ENCODE data around the gene TIMD4. TPM values are rescaled to one million over a fixed set of nuclear protein-coding genes. Genes with fewer than 3 reads are reported as not detected.

The TIMD4 gene
- total RNA-seq, 6 experiments from 2014 or later = 0.31 to 16.3 (median 4.8) TPM

GRCh38 chr5:156918311-156918845 lies 44.6 kb downstream of the TIMD4 start:
- TF ChIP-seq CTCF (IDR thresholded peaks at IDR 0.05) (no peak), POLR2A (IDR thresholded peaks at IDR 0.05) (no peak)
- H3K4me3 ChIP-seq = no peak overlapping the region
- ATAC-seq = no peak
- no peaks in the 10 kb centered on the region for H3K36me3 ChIP-seq
- no peak overlapping the region for H3K27ac ChIP-seq
- H3K27me3 ChIP-seq = no peaks in the 10 kb centered on the region
- 77% methylated on average over 8 of the region's 8 CpGs for WGBS (ENCODE audit: insufficient coverage, low coverage, low lambda C conversion rate, missing lambda C conversion rate)
- no peaks in the 10 kb centered on the region for H3K4me1 ChIP-seq
- intact Hi-C loops (cut with DNase I) = no loop called here
- DNase-seq = no peak
- H3K9me3 ChIP-seq = no peaks in the 10 kb centered on the region

- H3K27me3 ChIP-seq = no peaks in the 10 kb centered on the region
- no peak for TF ChIP-seq CTCF (IDR thresholded peaks at IDR 0.05)
- TF ChIP-seq POLR2A (IDR thresholded peaks at IDR 0.05) = no peak
- intact Hi-C loops (cut with DNase I) = no loop called here
- H3K4me3 ChIP-seq = no peak overlapping the region
- ATAC-seq = no peak
- H3K36me3 ChIP-seq = no peaks in the 10 kb centered on the region
- H3K9me3 ChIP-seq = no peaks in the 10 kb centered on the region
- 50% methylated on average over 1 of the region's 2 CpGs for WGBS (ENCODE audit: insufficient coverage, low coverage, low lambda C conversion rate, missing lambda C conversion rate)
- no peak overlapping the region for H3K27ac ChIP-seq
- no peak for DNase-seq
- H3K4me1 ChIP-seq = no peaks in the 10 kb centered on the region
Observed at GRCh38 chr5:156914371-156914737, 48.7 kb downstream of the TIMD4 start.

GRCh38 chr5:156913719-156914370 lies 49.2 kb downstream of the TIMD4 start:
- 54% methylated on average over 5 of the region's 5 CpGs for WGBS (ENCODE audit: insufficient coverage, low coverage, low lambda C conversion rate, missing lambda C conversion rate)
- DNase-seq (no peak), ATAC-seq (peak; percentile 17 to 66 (median 38))
- TF ChIP-seq CTCF (IDR thresholded peaks at IDR 0.05) = no peak
- TF ChIP-seq POLR2A (IDR thresholded peaks at IDR 0.05) = no peak
- Histone ChIP-seq H3K27me3 (no peaks in the 10 kb centered on the region), H3K4me1 (no peaks in the 10 kb centered on the region), H3K27ac (no peak overlapping the region), H3K36me3 (no peaks in the 10 kb centered on the region), H3K4me3 (no peak overlapping the region), H3K9me3 (no peaks in the 10 kb centered on the region)
- intact Hi-C loops (cut with DNase I) = no loop called here

GRCh38 chr5:156913355-156913718 lies 49.7 kb downstream of the TIMD4 start:
- Histone ChIP-seq H3K4me3 (no peak overlapping the region), H3K27ac (no peak overlapping the region)
- intact Hi-C loops (cut with DNase I) = no loop called here

More at GRCh38 chr5:156913355-156913718, 49.7 kb downstream of the TIMD4 start:
- DNase-seq = no peak
- ATAC-seq = no peak
- H3K9me3 ChIP-seq = no peaks in the 10 kb centered on the region
- H3K4me1 ChIP-seq = no peaks in the 10 kb centered on the region
- no peaks in the 10 kb centered on the region for H3K27me3 ChIP-seq
- 68% methylated on average over 3 of the region's 3 CpGs for WGBS (ENCODE audit: insufficient coverage, low coverage, low lambda C conversion rate, missing lambda C conversion rate)
- no peaks in the 10 kb centered on the region for H3K36me3 ChIP-seq
- TF ChIP-seq POLR2A (IDR thresholded peaks at IDR 0.05) (no peak), CTCF (IDR thresholded peaks at IDR 0.05) (no peak)

Data from right lobe of liver (tissue), 6 donors.